Esophagus mucosa (tissue), 1 donor: Measurements from ENCODE around the gene SCO2. TPM values are rescaled to one million over a fixed set of nuclear protein-coding genes. Genes with fewer than 3 reads are reported as not detected.
A peak's percentile ranks its signal among the peaks of the same experiment; 100 is the strongest.

Experiments
- ATAC-seq: fragments of 200-7000 bp; cut with Tn5 transposase; one replicate; pipeline ENCODE4 v1.9.1; 2020
- total RNA-seq: library from RNA; stranded (reverse); gene quantifications from one replicate; pipeline ENCODE4 v1.2.4, GENCODE V29; 2023
- donor health status: DM: yes; HTN: yes; CAD: no.

SCO2 gene
- 1.2 TPM for total RNA-seq

GRCh38 chr22:50525104-50525857 lies at the start of gene SCO2:
Gene SCO2, minus strand, starts transcription at chr22:50525598. Its CDS starts 1,187 bp downstream, at chr22:50524411.
- ATAC-seq: peak; percentile 60

GRCh38 chr22:50574383-50574755 lies 49.0 kb upstream of the SCO2 start:
- ATAC-seq: no peak

- no peak for ATAC-seq
Measured at GRCh38 chr22:50573491-50574382, 48.3 kb upstream of the SCO2 start.

- ATAC-seq: no peak
Measured at GRCh38 chr22:50572965-50573364, 47.6 kb upstream of the SCO2 start.

GRCh38 chr22:50571264-50572175 lies 46.1 kb upstream of the SCO2 start:
- no peak for ATAC-seq

GRCh38 chr22:50570861-50571260 lies 45.5 kb upstream of the SCO2 start:
- ATAC-seq: no peak

GRCh38 chr22:50569896-50570535 lies 44.6 kb upstream of the SCO2 start:
- ATAC-seq: no peak

- no peak for ATAC-seq
Measured at GRCh38 chr22:50569041-50569459, 43.7 kb upstream of the SCO2 start.

GRCh38 chr22:50568626-50569025 lies 43.2 kb upstream of the SCO2 start:
- peak; percentile 40 for ATAC-seq

- ATAC-seq: no peak
Measured at GRCh38 chr22:50567721-50568252, 42.4 kb upstream of the SCO2 start.

GRCh38 chr22:50564289-50564688 lies 38.9 kb upstream of the SCO2 start:
- ATAC-seq: no peak

GRCh38 chr22:50563413-50564160 lies 38.2 kb upstream of the SCO2 start:
- ATAC-seq: no peak

- peak; percentile 95 for ATAC-seq
Measured at GRCh38 chr22:50562523-50563412, 37.4 kb upstream of the SCO2 start, which contains the start of gene SYCE3. Gene SYCE3, minus strand, starts transcription at chr22:50562919. Its CDS starts 6,514 bp downstream, at chr22:50556405.

GRCh38 chr22:50561401-50562358 lies 36.3 kb upstream of the SCO2 start:
- ATAC-seq: no peak

GRCh38 chr22:50560034-50560433 lies 34.6 kb upstream of the SCO2 start:
- no peak for ATAC-seq

- ATAC-seq: no peak
Measured at GRCh38 chr22:50556703-50557102, 31.3 kb upstream of the SCO2 start.

- ATAC-seq: no peak
Measured at GRCh38 chr22:50553310-50553709, 27.9 kb upstream of the SCO2 start.

- ATAC-seq: no peak
Measured at GRCh38 chr22:50551160-50551752, 25.9 kb upstream of the SCO2 start.
